Panc1 (cell line): ENCODE data around the gene USH1G.

Experiments used
- CTCF ChIP-seq: fragments of 450-650 bp; IDR thresholded peaks from 2 replicates; pipeline ENCODE4 v1.5.1; 2017; ENCODE audit warnings: mild to moderate bottlenecking
- POLR2AphosphoS5 ChIP-seq: IDR thresholded peaks from 2 replicates; pipeline ENCODE4 v1.6.1; 2012; ENCODE audit warnings: mild to moderate bottlenecking, low read depth, low read length, moderate library complexity
- SIN3A ChIP-seq: IDR thresholded peaks from 2 replicates; pipeline ENCODE4 v1.6.1; 2012; ENCODE audit warnings: low read depth, mild to moderate bottlenecking, low read length, moderate library complexity, borderline replicate concordance; ENCODE audit not compliant: insufficient read depth
- TCF7L2 ChIP-seq: IDR thresholded peaks from 2 replicates; pipeline ENCODE4 v1.6.1; 2011; ENCODE audit warnings: mild to moderate bottlenecking, low read depth, low read length, inconsistent platforms

DNA sequence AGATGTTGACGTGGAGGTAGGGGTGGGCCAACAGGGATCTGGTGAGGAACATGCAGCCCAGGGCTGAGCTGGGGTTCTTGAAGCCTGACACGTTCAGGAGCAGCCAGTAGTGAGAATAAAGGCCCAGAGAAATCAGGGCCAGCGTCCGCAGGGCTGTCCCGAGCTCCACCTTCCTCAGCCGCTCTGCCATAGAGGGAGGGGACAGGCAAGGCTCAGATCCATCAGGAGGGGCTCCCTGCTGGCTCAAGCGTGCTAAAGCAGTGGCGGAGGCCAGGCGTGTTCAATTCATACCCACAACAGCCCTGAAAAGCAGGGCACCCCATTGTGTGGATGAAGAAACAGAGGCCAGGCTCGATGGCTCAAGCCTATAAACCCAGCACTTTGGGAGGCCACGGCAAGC lies 42.0 kb downstream of the USH1G start:
- TF ChIP-seq CTCF (no peak), TCF7L2 (no peak), POLR2AphosphoS5 (no peak), SIN3A (no peak)
